K562 (cell line): ENCODE data around the gene YWHAB.

ENCODE experiments used
- DACH1 ChIP-seq: fragments of 450-650 bp; IDR thresholded peaks from 2 replicates; pipeline ENCODE4 v1.6.1; 2018; ENCODE audit not compliant: partially characterized antibody
- FOXK2 ChIP-seq, 2 experiments: fragments of 450-650 bp; IDR thresholded peaks in 1 of 2; conservative IDR thresholded peaks in 1 of 2; 2 replicates each; pipeline ENCODE4 v1.6.1; 2016; ENCODE audit warnings: low read depth in 2 of 2, mild to moderate bottlenecking in 1 of 2
- MTA3 ChIP-seq: fragments of 450-650 bp; formaldehyde crosslinking; IDR thresholded peaks from 2 replicates; pipeline ENCODE4 v1.6.1; 2017; ENCODE audit warnings: mild to moderate bottlenecking, borderline replicate concordance
- SP1 ChIP-seq: sonication (generic); formaldehyde crosslinking; IDR thresholded peaks from 2 replicates; pipeline ENCODE4 v1.8.1; 2022; ENCODE audit warnings: mild to moderate bottlenecking, missing genetic modification reagents
- TAF1 ChIP-seq: IDR thresholded peaks from 2 replicates; pipeline ENCODE4 v1.6.1; 2011; ENCODE audit warnings: mild to moderate bottlenecking, low read length, moderate library complexity; ENCODE audit not compliant: insufficient read depth, control insufficient read depth, severe bottlenecking; ENCODE audit errors: extremely low read depth
- TCF7 ChIP-seq: sonication (generic); IDR thresholded peaks from 2 replicates; pipeline ENCODE4 v1.6.1; 2016; ENCODE audit warnings: antibody characterized with exemption, borderline replicate concordance
- ZNF184 ChIP-seq: sonication (generic); formaldehyde crosslinking; IDR thresholded peaks from 2 replicates; pipeline ENCODE4 v1.5.0; 2020; ENCODE audit warnings: missing genetic modification reagents
- TF ChIP-seq, protein P1 (sequence below): sonication (generic); formaldehyde crosslinking; IDR thresholded peaks from 2 replicates; pipeline ENCODE4 v1.8.1; 2022; ENCODE audit warnings: missing genetic modification reagents
- TF ChIP-seq, protein P2 (sequence below), 3 experiments: IDR thresholded peaks in 2 of 3; conservative IDR thresholded peaks in 1 of 3; 2 replicates each; pipeline ENCODE4 v1.5.1; 2011 to 2012; ENCODE audit warnings: low read length in 3 of 3, mild to moderate bottlenecking in 3 of 3, control low read depth in 2 of 3, improper control_type of control experiment in 1 of 3, inconsistent platforms in 1 of 3, low read depth in 1 of 3, mixed read lengths in 1 of 3, moderate library complexity in 1 of 3; ENCODE audit not compliant: insufficient read depth in 2 of 3

DNA sequence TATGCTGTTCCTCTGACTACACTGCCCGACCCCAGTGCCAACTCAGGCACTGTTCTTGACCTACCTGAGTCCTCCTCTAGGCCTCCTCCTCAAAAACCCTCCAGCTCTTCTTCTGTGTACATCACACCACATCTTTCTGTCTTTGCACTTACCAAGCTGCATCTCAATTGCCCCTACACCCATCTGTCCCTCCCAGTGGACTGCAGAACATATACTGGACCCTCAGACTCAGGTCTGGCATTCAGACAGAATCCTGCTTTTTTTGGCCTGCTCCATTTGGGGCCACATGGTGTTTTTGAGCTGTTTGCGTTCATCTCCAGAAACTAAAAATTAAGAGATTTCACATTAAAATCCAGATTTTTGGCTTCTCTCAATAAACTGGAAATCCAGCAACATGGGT is 23.2 kb upstream of the YWHAB start:
- TF ChIP-seq TCF7 (no peak), TAF1 (no peak), DACH1 (no peak), SP1 (CRISPR knock-in tag) (no peak), ZNF184 (no peak), FOXK2 (conservative IDR thresholded peaks at IDR 0.05 in 1 of 2, IDR thresholded peaks at IDR 0.05 in 1 of 2; ENCODE audit: low read depth in 2 of 2) (no peak), MTA3 (no peak)
- TF ChIP-seq, protein P1, sequence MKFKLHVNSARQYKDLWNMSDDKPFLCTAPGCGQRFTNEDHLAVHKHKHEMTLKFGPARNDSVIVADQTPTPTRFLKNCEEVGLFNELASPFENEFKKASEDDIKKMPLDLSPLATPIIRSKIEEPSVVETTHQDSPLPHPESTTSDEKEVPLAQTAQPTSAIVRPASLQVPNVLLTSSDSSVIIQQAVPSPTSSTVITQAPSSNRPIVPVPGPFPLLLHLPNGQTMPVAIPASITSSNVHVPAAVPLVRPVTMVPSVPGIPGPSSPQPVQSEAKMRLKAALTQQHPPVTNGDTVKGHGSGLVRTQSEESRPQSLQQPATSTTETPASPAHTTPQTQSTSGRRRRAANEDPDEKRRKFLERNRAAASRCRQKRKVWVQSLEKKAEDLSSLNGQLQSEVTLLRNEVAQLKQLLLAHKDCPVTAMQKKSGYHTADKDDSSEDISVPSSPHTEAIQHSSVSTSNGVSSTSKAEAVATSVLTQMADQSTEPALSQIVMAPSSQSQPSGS = no peak
- TF ChIP-seq, protein P2, sequence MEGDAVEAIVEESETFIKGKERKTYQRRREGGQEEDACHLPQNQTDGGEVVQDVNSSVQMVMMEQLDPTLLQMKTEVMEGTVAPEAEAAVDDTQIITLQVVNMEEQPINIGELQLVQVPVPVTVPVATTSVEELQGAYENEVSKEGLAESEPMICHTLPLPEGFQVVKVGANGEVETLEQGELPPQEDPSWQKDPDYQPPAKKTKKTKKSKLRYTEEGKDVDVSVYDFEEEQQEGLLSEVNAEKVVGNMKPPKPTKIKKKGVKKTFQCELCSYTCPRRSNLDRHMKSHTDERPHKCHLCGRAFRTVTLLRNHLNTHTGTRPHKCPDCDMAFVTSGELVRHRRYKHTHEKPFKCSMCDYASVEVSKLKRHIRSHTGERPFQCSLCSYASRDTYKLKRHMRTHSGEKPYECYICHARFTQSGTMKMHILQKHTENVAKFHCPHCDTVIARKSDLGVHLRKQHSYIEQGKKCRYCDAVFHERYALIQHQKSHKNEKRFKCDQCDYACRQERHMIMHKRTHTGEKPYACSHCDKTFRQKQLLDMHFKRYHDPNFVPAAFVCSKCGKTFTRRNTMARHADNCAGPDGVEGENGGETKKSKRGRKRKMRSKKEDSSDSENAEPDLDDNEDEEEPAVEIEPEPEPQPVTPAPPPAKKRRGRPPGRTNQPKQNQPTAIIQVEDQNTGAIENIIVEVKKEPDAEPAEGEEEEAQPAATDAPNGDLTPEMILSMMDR (IDR thresholded peaks at IDR 0.05 in 2 of 3, conservative IDR thresholded peaks at IDR 0.05 in 1 of 3; ENCODE audit: insufficient read depth in 2 of 3, low read depth in 1 of 3, low read length in 3 of 3) = no peak
